DOHH2 (cell line): Measurements from ENCODE around the gene MSLN.

ENCODE experiments used
- CTCF ChIP-seq: fragments of 200-600 bp; sonication (generic); IDR thresholded peaks from one replicate; pipeline ENCODE4 v1.5.1; 2014; ENCODE audit warnings: antibody characterized with exemption, mild to moderate bottlenecking, low read depth, low read length; ENCODE audit not compliant: poor library complexity, severe bottlenecking
- EZH2phosphoT487 ChIP-seq: fragments of 200-600 bp; sonication (generic); IDR thresholded peaks from 2 replicates; pipeline ENCODE4 v1.6.1; 2017; ENCODE audit warnings: borderline replicate concordance, mild to moderate bottlenecking, antibody characterized with exemption, low read length, moderate library complexity, mixed read lengths

GRCh38 chr16:797686-798085, 37.2 kb downstream of the MSLN start:
- no peak for TF ChIP-seq EZH2phosphoT487
- TF ChIP-seq CTCF: no peak
